Smooth muscle cell (in vitro differentiated cells): ENCODE data around the gene RASA3. TPM values are rescaled to one million over a fixed set of nuclear protein-coding genes. Genes with fewer than 3 reads are reported as not detected.

ENCODE experiments used
- DNase-seq: peaks from one replicate; lab custom pipeline; 2025; ENCODE audit not compliant: unreplicated experiment; lab: John Stamatoyannopoulos, UW
- H2AFZ ChIP-seq: fragments of 200-600 bp; sonication (generic); 2 replicates; pipeline ENCODE4 v1.6.0; 2016; ENCODE audit warnings: antibody characterized with exemption, low read depth, mild to moderate bottlenecking
- H3F3A ChIP-seq: fragments of 200-600 bp; sonication (generic); 2 replicates; pipeline ENCODE4 v1.6.0; 2017; ENCODE audit warnings: antibody characterized with exemption, low read depth
- H3K27ac ChIP-seq: fragments of 200-600 bp; sonication (generic); 2 replicates; pipeline ENCODE4 v1.5.1; 2016; ENCODE audit warnings: low read depth, mild to moderate bottlenecking
- H3K27me3 ChIP-seq: fragments of 200-600 bp; sonication (generic); 2 replicates; pipeline ENCODE4 v1.6.1; 2016; ENCODE audit warnings: low read depth, mild to moderate bottlenecking
- H3K36me3 ChIP-seq: fragments of 200-600 bp; sonication (generic); 2 replicates; pipeline ENCODE4 v1.5.1; 2016; ENCODE audit warnings: low read depth
- H3K4me1 ChIP-seq: fragments of 200-600 bp; sonication (generic); 2 replicates; pipeline ENCODE4 v1.5.1; 2016; ENCODE audit warnings: low read depth
- H3K4me2 ChIP-seq: fragments of 200-600 bp; sonication (generic); 2 replicates; pipeline ENCODE4 v1.6.0; 2016; ENCODE audit warnings: mild to moderate bottlenecking
- H3K4me3 ChIP-seq: fragments of 200-600 bp; sonication (generic); 2 replicates; pipeline ENCODE4 v1.5.1; 2016; ENCODE audit warnings: mild to moderate bottlenecking
- H3K79me2 ChIP-seq: fragments of 200-600 bp; sonication (generic); 2 replicates; pipeline ENCODE4 v1.6.0; 2016; ENCODE audit warnings: low read depth, mild to moderate bottlenecking
- H3K9ac ChIP-seq: fragments of 200-600 bp; sonication (generic); 2 replicates; pipeline ENCODE4 v1.6.0; 2016; ENCODE audit warnings: low read depth
- H3K9me3 ChIP-seq: fragments of 200-600 bp; sonication (generic); replicated peaks from 2 replicates; pipeline ENCODE4 v1.5.1; 2016; ENCODE audit warnings: low read depth
- H4K20me1 ChIP-seq: fragments of 200-600 bp; sonication (generic); 2 replicates; pipeline ENCODE4 v1.6.0; 2016; ENCODE audit warnings: low read depth
- CTCF ChIP-seq: fragments of 200-600 bp; sonication (generic); IDR thresholded peaks from 2 replicates; pipeline ENCODE4 v1.5.1; 2017; ENCODE audit warnings: borderline replicate concordance, mild to moderate bottlenecking, antibody characterized with exemption; ENCODE audit not compliant: insufficient read depth, poor library complexity, severe bottlenecking
- WGBS: methylation state at CpG from one replicate; pipeline ENCODE4 v1.1.7; 2016; ENCODE audit warnings: low lambda C conversion rate; 5-methylcytosine and 5-hydroxymethylcytosine counted together
- polyA plus RNA-seq: library from polyadenylated mRNA; unstranded; fragments of >200 nt; fragmentation: Nextera tagmentation; extraction: Ambion mirVana; gene quantifications from 2 replicates; pipeline ENCODE4 v1.2.1, GENCODE V29; 2016
- total RNA-seq: library from RNA; depleted of rRNA; stranded (reverse); fragments of >200 nt; gene quantifications from 2 replicates; pipeline ENCODE4 v1.2.3, GENCODE V29; 2014

The RASA3 gene
- total and polyA plus RNA-seq, 2 experiments from 2014 or later = 21.3 to 26.8 TPM

GRCh38 chr13:114050536-114051450 lies 81.6 kb downstream of the RASA3 start:
- Histone ChIP-seq H3K9me3 (no peaks in the 10 kb centered on the region), H4K20me1 (peaks cover 91% of the 10 kb centered on the region), H2AFZ (no peak overlapping the region), H3F3A (peaks cover 7% of the 10 kb centered on the region), H3K27ac (no peak overlapping the region), H3K4me2 (no peak overlapping the region), H3K4me3 (no peak overlapping the region), H3K27me3 (no peaks in the 10 kb centered on the region), H3K79me2 (peaks cover 52% of the 10 kb centered on the region), H3K4me1 (peaks cover 21% of the 10 kb centered on the region), H3K9ac (no peak overlapping the region), H3K36me3 (no peaks in the 10 kb centered on the region)
- TF ChIP-seq CTCF = no peak
- 90% methylated on average over 32 of the region's 41 CpGs for WGBS
- DNase-seq = no peak

GRCh38 chr13:114049626-114050101 lies 82.8 kb downstream of the RASA3 start:
- H3K27ac ChIP-seq = peak overlapping the region; percentile 3
- H3K79me2 ChIP-seq = peaks cover 42% of the 10 kb centered on the region
- no peaks in the 10 kb centered on the region for H3K9me3 ChIP-seq
- no peaks in the 10 kb centered on the region for H3K27me3 ChIP-seq
- H3K4me1 ChIP-seq = peaks cover 27% of the 10 kb centered on the region
- no peak for DNase-seq
- H3K4me2 ChIP-seq = peak overlapping the region; percentile 7
- no peaks in the 10 kb centered on the region for H3K36me3 ChIP-seq
- TF ChIP-seq CTCF = no peak
- peaks cover 7% of the 10 kb centered on the region for H3F3A ChIP-seq
- no peak overlapping the region for H2AFZ ChIP-seq
- H3K9ac ChIP-seq = no peak overlapping the region
- H4K20me1 ChIP-seq = peaks cover 91% of the 10 kb centered on the region
- 86% methylated on average over 18 of the region's 18 CpGs for WGBS
- H3K4me3 ChIP-seq = no peak overlapping the region

- Histone ChIP-seq H3K9me3 (no peaks in the 10 kb centered on the region), H3K79me2 (peaks cover 35% of the 10 kb centered on the region)
Measured at GRCh38 chr13:114049026-114049425, 83.4 kb downstream of the RASA3 start.

More at GRCh38 chr13:114049026-114049425, 83.4 kb downstream of the RASA3 start:
- no peak overlapping the region for H2AFZ ChIP-seq
- H3K27ac ChIP-seq = peak overlapping the region; percentile 3
- no peak for TF ChIP-seq CTCF
- H3K4me2 ChIP-seq = peak overlapping the region; percentile 7
- peaks cover 7% of the 10 kb centered on the region for H3F3A ChIP-seq
- H3K9ac ChIP-seq = no peak overlapping the region
- no peak for DNase-seq
- 50% methylated on average over 14 of the region's 15 CpGs for WGBS
- peaks cover 85% of the 10 kb centered on the region for H4K20me1 ChIP-seq
- H3K4me3 ChIP-seq = no peak overlapping the region
- H3K36me3 ChIP-seq = no peaks in the 10 kb centered on the region
- H3K27me3 ChIP-seq = no peaks in the 10 kb centered on the region
- H3K4me1 ChIP-seq = peaks cover 30% of the 10 kb centered on the region
